Measurements from ENCODE around the gene CNGB1. TPM values are rescaled to one million over a fixed set of nuclear protein-coding genes. Genes with fewer than 3 reads are reported as not detected.

CNGB1 gene
- total and polyA plus RNA-seq, 7 experiments from 2014 or later: not detected

DNA sequence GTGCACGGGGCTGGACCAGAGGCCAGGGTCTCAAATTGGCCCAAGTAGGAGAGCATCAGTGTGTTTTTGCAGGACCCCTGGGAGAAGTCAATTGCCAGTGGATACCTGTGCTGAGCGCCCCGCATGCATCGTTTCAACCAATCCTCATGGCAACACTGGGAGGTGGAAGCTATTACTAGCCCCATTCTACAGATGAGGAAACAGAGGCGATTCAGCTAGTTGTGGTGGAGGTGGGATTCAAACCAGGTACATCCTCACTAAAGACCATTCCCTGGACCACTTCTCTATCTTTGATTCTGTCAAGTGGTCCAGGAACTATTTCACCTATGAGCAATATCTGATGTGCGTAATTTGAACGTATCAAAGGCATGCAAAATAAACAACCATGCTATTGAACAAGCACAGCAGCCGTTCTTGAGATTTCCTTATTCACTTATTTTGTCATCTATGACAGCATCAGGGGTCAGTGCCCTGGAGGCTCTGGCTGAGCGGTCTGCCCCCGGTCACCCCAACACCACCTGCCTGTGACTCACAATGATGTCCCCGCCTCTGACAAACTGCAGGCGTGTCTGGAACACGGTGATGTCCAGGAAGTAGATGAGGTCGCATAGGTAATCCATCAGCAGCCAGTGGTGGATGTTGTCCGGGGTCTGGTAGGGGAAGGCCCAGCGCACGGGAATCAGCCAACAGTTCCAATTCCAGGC is 54.0 kb downstream of the CNGB1 start:
- CTCF ChIA-PET: no interaction called here
- H3K27ac ChIP-seq (ENCODE audit: low read depth, low read length): no peak overlapping the region
- peaks cover 0 to 5% (median 0%) of the 10 kb centered on the region in 5 donors for H3K27me3 Mint-ChIP-seq
- no peak for ATAC-seq
- peaks cover 0 to 7% (median 2%) of the 10 kb centered on the region in 11 donors for H3K9me3 Mint-ChIP-seq
- no peaks in the 10 kb centered on the region for H3K36me3 Mint-ChIP-seq
- H3K27ac Mint-ChIP-seq: peak overlapping the region in 1 of 9 donors; percentile 62
- no peaks in the 10 kb centered on the region for H3K4me1 ChIP-seq (ENCODE audit: control insufficient read depth in 2 of 2, insufficient read depth in 2 of 2, low read length in 2 of 2)
- no peaks in the 10 kb centered on the region for H3K27me3 ChIP-seq (ENCODE audit: control insufficient read depth in 2 of 2, insufficient read depth in 2 of 2, low read length in 2 of 2)
- H3K4me1 Mint-ChIP-seq: peaks cover 0 to 4% (median 0%) of the 10 kb centered on the region in 7 donors
- POLR2A ChIA-PET: no interaction called here
- peaks cover 0 to 10% (median 0%) of the 10 kb centered on the region in 3 experiments for H3K9me3 ChIP-seq (ENCODE audit: control insufficient read depth in 2 of 3, low read length in 3 of 3)
- no peak for DNase-seq
- H3K36me3 ChIP-seq (ENCODE audit: control insufficient read depth in 2 of 3, insufficient read depth in 3 of 3, low read length in 3 of 3): no peaks in the 10 kb centered on the region
- intact Hi-C loops (cut with micrococcal nuclease): no loop called here
- H3K4me3 ChIP-seq (ENCODE audit: low read length): no peak overlapping the region
- H3K4me3 Mint-ChIP-seq: no peak overlapping the region

DNA sequence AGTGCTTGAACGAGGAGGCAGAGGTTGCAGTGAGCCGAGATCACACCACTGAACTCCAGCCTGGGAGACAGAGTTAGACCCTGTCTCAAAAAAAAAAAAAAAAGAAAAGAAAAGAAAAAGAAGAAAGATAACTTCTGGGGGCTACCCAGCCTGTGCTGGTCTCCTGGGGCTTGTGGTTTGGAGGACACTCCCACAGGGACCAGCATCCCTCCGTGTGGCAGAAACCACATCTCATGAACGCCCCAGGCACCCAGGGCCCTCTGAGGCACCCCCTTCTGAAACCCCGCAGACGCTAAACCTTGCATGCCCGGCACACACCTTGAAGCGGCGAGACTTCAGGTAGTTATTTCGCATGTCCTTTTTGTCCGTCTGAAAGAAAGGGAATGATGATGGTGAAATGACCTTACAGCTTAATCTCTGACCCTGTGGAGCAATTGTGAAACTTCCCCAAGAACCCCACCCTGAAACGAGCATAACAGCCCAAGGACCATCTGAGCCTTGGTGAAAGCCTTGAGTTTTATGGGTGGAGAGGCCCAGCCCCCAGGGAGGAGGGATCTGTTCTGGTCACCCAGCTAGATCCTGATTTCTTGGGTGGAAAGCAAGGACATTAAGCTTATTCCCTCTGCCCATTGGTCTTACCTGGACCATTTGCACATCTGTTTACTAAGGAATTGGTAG is 55.0 kb downstream of the CNGB1 start:
- Histone ChIP-seq H3K27ac (ENCODE audit: low read depth, low read length) (no peak overlapping the region), H3K4me3 (ENCODE audit: low read length) (no peak overlapping the region), H3K36me3 (ENCODE audit: control insufficient read depth in 2 of 3, insufficient read depth in 3 of 3, low read length in 3 of 3) (no peaks in the 10 kb centered on the region), H3K4me1 (ENCODE audit: control insufficient read depth in 2 of 2, insufficient read depth in 2 of 2, low read length in 2 of 2) (no peaks in the 10 kb centered on the region), H3K27me3 (ENCODE audit: control insufficient read depth in 2 of 2, insufficient read depth in 2 of 2, low read length in 2 of 2) (no peaks in the 10 kb centered on the region), H3K9me3 (ENCODE audit: control insufficient read depth in 2 of 3, low read length in 3 of 3) (peaks cover 0 to 10% (median 0%) of the 10 kb centered on the region in 3 experiments)
- CTCF ChIA-PET: no interaction called here
- POLR2A ChIA-PET: no interaction called here
- Mint-ChIP-seq H3K27ac (no peak overlapping the region), H3K4me1 (peaks cover 0 to 4% (median 0%) of the 10 kb centered on the region in 7 donors), H3K27me3 (peaks cover 0 to 5% (median 0%) of the 10 kb centered on the region in 5 donors), H3K36me3 (no peaks in the 10 kb centered on the region), H3K4me3 (no peak overlapping the region), H3K9me3 (peaks cover 0 to 7% (median 2%) of the 10 kb centered on the region in 11 donors)
- ATAC-seq (no peak), DNase-seq (no peak)
- intact Hi-C loops (cut with micrococcal nuclease): no loop called here

DNA sequence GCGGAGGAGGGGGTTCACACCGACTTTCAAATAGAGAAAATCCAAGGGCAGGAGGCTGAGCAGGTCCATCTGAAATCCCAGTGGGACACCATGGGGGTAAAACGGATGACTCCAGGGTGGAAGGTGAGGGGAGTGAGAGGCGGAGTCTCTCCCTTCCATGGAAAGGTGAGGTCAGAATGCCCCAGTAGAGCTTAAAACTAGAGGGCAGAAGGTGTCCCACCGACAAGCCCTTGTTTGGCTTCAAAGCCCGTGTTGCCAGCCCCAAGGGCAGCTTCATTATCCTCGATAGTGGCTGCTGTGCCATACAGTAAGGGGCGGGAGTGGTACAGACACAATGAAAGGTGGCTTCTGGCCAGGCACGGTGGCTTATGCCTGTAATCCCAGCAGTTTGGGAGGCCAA is 55.7 kb downstream of the CNGB1 start:
- H3K4me3 Mint-ChIP-seq: no peak overlapping the region
- POLR2A ChIA-PET: no interaction called here

DNA sequence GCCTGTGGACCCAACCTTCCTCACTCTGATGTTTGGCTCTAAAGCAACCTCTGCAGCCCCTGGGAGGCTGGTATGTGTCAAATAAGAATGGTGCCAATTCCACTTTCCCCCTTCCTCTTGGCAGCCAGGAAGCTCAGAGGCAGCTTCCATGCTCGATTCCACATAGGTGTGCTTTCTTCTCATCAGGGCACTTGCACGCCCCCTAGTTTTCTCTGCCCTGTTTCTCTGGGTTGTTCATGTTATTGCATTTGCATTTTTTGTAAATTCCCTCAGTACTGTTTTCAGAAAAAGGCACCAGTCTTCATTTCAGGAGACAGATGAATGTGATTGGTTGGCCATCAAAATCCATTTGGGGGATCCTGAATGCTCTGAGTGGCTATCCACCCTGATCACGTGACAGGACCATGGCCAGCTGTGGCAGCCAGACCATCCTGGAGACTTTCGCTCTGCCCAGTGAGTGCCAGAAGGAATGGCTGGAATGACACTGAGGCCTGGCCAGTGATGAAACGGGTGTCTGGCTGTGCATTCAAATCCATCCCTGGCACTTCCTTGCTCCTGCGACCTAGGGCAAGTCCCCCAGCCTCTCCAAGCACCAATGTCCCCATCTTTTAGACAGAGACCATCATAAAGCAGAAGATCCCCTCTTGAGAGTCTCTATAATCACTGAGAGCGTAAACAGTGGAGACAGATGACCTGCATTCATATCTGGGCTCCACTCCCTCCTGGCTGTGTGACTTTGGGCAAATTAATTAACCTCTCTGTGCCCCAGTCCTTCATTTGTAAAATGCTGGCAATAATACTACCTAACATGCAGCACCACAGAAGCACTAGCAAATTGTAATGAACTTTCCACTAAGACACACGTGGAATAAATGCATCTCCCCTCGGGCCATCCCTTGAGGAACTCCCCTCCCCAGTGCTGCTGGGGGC is 56.4 kb downstream of the CNGB1 start:
- Mint-ChIP-seq H3K9me3 (peaks cover 0 to 2% (median 0%) of the 10 kb centered on the region in 11 donors), H3K4me3 (no peak overlapping the region), H3K27me3 (peaks cover 0 to 5% (median 0%) of the 10 kb centered on the region in 5 donors), H3K27ac (peak overlapping the region in 2 of 9 donors; percentile 8 to 34), H3K4me1 (peaks cover 0 to 4% (median 0%) of the 10 kb centered on the region in 7 donors), H3K36me3 (no peaks in the 10 kb centered on the region)
- H3K27me3 ChIP-seq (ENCODE audit: control insufficient read depth in 2 of 2, insufficient read depth in 2 of 2, low read length in 2 of 2): no peaks in the 10 kb centered on the region
- ChIA-PET CTCF (no interaction called here), POLR2A (no interaction called here)
- no peaks in the 10 kb centered on the region for H3K36me3 ChIP-seq (ENCODE audit: control insufficient read depth in 2 of 3, insufficient read depth in 3 of 3, low read length in 3 of 3)
- no peak for ATAC-seq
- no peaks in the 10 kb centered on the region for H3K4me1 ChIP-seq (ENCODE audit: control insufficient read depth in 2 of 2, insufficient read depth in 2 of 2, low read length in 2 of 2)
- H3K9me3 ChIP-seq (ENCODE audit: control insufficient read depth in 2 of 3, low read length in 3 of 3): peaks cover 0 to 6% (median 0%) of the 10 kb centered on the region in 3 experiments
- no peak overlapping the region for H3K27ac ChIP-seq (ENCODE audit: low read depth, low read length)
- no peak for DNase-seq
- no peak overlapping the region for H3K4me3 ChIP-seq (ENCODE audit: low read length)
- intact Hi-C loops (cut with micrococcal nuclease): no loop called here

More for the DNA sequence above, 55.7 kb downstream of the CNGB1 start:
- Histone ChIP-seq H3K36me3 (ENCODE audit: control insufficient read depth in 2 of 3, insufficient read depth in 3 of 3, low read length in 3 of 3) (no peaks in the 10 kb centered on the region), H3K4me1 (ENCODE audit: control insufficient read depth in 2 of 2, insufficient read depth in 2 of 2, low read length in 2 of 2) (no peaks in the 10 kb centered on the region), H3K27me3 (ENCODE audit: control insufficient read depth in 2 of 2, insufficient read depth in 2 of 2, low read length in 2 of 2) (no peaks in the 10 kb centered on the region), H3K9me3 (ENCODE audit: control insufficient read depth in 2 of 3, low read length in 3 of 3) (peaks cover 0 to 10% (median 0%) of the 10 kb centered on the region in 3 experiments), H3K27ac (ENCODE audit: low read depth, low read length) (no peak overlapping the region), H3K4me3 (ENCODE audit: low read length) (no peak overlapping the region)
- H3K27ac Mint-ChIP-seq: peak overlapping the region in 1 of 9 donors; percentile 34
- H3K9me3 Mint-ChIP-seq: peaks cover 0 to 7% (median under 1%) of the 10 kb centered on the region in 11 donors
- intact Hi-C loops (cut with micrococcal nuclease): no loop called here
- peaks cover 0 to 5% (median 0%) of the 10 kb centered on the region in 5 donors for H3K27me3 Mint-ChIP-seq
- CTCF ChIA-PET: no interaction called here
- ATAC-seq: no peak
- no peak for DNase-seq
- H3K36me3 Mint-ChIP-seq: no peaks in the 10 kb centered on the region
- H3K4me1 Mint-ChIP-seq: peaks cover 0 to 4% (median 0%) of the 10 kb centered on the region in 7 donors

GRCh38 chr16:57912529-57913260 is 58.2 kb downstream of the CNGB1 start:
- H3K9me3 ChIP-seq (ENCODE audit: control insufficient read depth in 2 of 3, low read length in 3 of 3): no peaks in the 10 kb centered on the region
- ChIA-PET POLR2A (no interaction called here), CTCF (no interaction called here)
- no peaks in the 10 kb centered on the region for H3K27me3 ChIP-seq (ENCODE audit: control insufficient read depth in 2 of 2, insufficient read depth in 2 of 2, low read length in 2 of 2)
- intact Hi-C loops (cut with micrococcal nuclease): no loop called here
- Mint-ChIP-seq H3K9me3 (no peaks in the 10 kb centered on the region), H3K4me3 (no peak overlapping the region), H3K36me3 (no peaks in the 10 kb centered on the region), H3K4me1 (peaks cover 0 to 4% (median 0%) of the 10 kb centered on the region in 7 donors), H3K27me3 (peaks cover 0 to 5% (median 0%) of the 10 kb centered on the region in 5 donors), H3K27ac (no peak overlapping the region)
- H3K27ac ChIP-seq (ENCODE audit: low read depth, low read length): no peak overlapping the region
- H3K36me3 ChIP-seq (ENCODE audit: control insufficient read depth in 2 of 3, insufficient read depth in 3 of 3, low read length in 3 of 3): no peaks in the 10 kb centered on the region
- no peaks in the 10 kb centered on the region for H3K4me1 ChIP-seq (ENCODE audit: control insufficient read depth in 2 of 2, insufficient read depth in 2 of 2, low read length in 2 of 2)
- DNase-seq (no peak), ATAC-seq (no peak)
- H3K4me3 ChIP-seq (ENCODE audit: low read length): no peak overlapping the region

- POLR2A ChIA-PET: no interaction called here
- peaks cover 0 to 4% (median 0%) of the 10 kb centered on the region in 7 donors for H3K4me1 Mint-ChIP-seq
- H3K27ac Mint-ChIP-seq: no peak overlapping the region
- H3K9me3 Mint-ChIP-seq: no peaks in the 10 kb centered on the region
- no peaks in the 10 kb centered on the region for H3K9me3 ChIP-seq (ENCODE audit: control insufficient read depth in 2 of 3, low read length in 3 of 3)
- H3K27me3 Mint-ChIP-seq: peaks cover 0 to 5% (median 0%) of the 10 kb centered on the region in 5 donors
- no peaks in the 10 kb centered on the region for H3K36me3 ChIP-seq (ENCODE audit: control insufficient read depth in 2 of 3, insufficient read depth in 3 of 3, low read length in 3 of 3)
- H3K4me3 ChIP-seq (ENCODE audit: low read length): no peak overlapping the region
- no peak overlapping the region for H3K27ac ChIP-seq (ENCODE audit: low read depth, low read length)
- no peak overlapping the region for H3K4me3 Mint-ChIP-seq
- no peaks in the 10 kb centered on the region for H3K27me3 ChIP-seq (ENCODE audit: control insufficient read depth in 2 of 2, insufficient read depth in 2 of 2, low read length in 2 of 2)
- DNase-seq: no peak
- no peak for ATAC-seq
- intact Hi-C loops (cut with micrococcal nuclease): no loop called here
- CTCF ChIA-PET: interaction anchor here (0.6 kb wide), 1 partner anchor 17 kb away, joined by 3 read pairs; no protein-coding TSS in a partner anchor
- no peaks in the 10 kb centered on the region for H3K36me3 Mint-ChIP-seq
- no peaks in the 10 kb centered on the region for H3K4me1 ChIP-seq (ENCODE audit: control insufficient read depth in 2 of 2, insufficient read depth in 2 of 2, low read length in 2 of 2)
These were observed 59.2 kb downstream of the CNGB1 start for GRCh38 chr16:57911743-57912142.

Measured in naive thymus-derived CD4-positive, alpha-beta T cell (primary cell).